ENCODE results near the gene TXLNG.
"Not testable (repeated sequence)": the region's sequence is repeated elsewhere in the genome, so short reads cannot be mapped to it uniquely, and the experiment has no call there.

TXLNG gene
- total RNA-seq, result 93.2 to 189 reads per million in 2 experiments

GRCh38 chrX:16786139-16786790 is at the start of gene TXLNG:
TSS of gene TXLNG (plus strand) at chrX:16786466. CDS start at chrX:16786488, 22 bp downstream.
- peak; percentile 95 for DNase-seq (ENCODE audit: low read depth)

GRCh38 chrX:16737024-16737423 is 49.2 kb upstream of the TXLNG start:
- DNase-seq (ENCODE audit: low read depth), result no peak

- no peak for DNase-seq (ENCODE audit: low read depth)
Measured at GRCh38 chrX:16739574-16739973, 46.7 kb upstream of the TXLNG start.

- DNase-seq (ENCODE audit: low read depth), result no peak
Measured at GRCh38 chrX:16743604-16744325, 42.5 kb upstream of the TXLNG start.

GRCh38 chrX:16745102-16745501 is 41.2 kb upstream of the TXLNG start:
- no peak for DNase-seq (ENCODE audit: low read depth)

GRCh38 chrX:16745659-16746058 is 40.6 kb upstream of the TXLNG start:
- no peak for DNase-seq (ENCODE audit: low read depth)

- DNase-seq (ENCODE audit: low read depth), result no peak
Measured at GRCh38 chrX:16748425-16748824, 37.8 kb upstream of the TXLNG start.

GRCh38 chrX:16750136-16750535 is 36.1 kb upstream of the TXLNG start:
- DNase-seq (ENCODE audit: low read depth), result no peak

GRCh38 chrX:16754019-16754418 is 32.2 kb upstream of the TXLNG start:
- DNase-seq (ENCODE audit: low read depth), result no peak

GRCh38 chrX:16756724-16757123 is 29.5 kb upstream of the TXLNG start:
- no peak for DNase-seq (ENCODE audit: low read depth)

- not testable (repeated sequence) for DNase-seq (ENCODE audit: low read depth)
Measured at GRCh38 chrX:16761500-16761899, 24.8 kb upstream of the TXLNG start.

- no peak for DNase-seq (ENCODE audit: low read depth)
Measured at GRCh38 chrX:16762579-16762978, 23.7 kb upstream of the TXLNG start.

- no peak for DNase-seq (ENCODE audit: low read depth)
Measured at GRCh38 chrX:16765594-16765993, 20.7 kb upstream of the TXLNG start.

GRCh38 chrX:16770970-16771482 is 15.2 kb upstream of the TXLNG start:
- DNase-seq (ENCODE audit: low read depth), result no peak

GRCh38 chrX:16771483-16772398 is 14.5 kb upstream of the TXLNG start:
- DNase-seq (ENCODE audit: low read depth), result no peak

GRCh38 chrX:16772460-16772859 is 13.8 kb upstream of the TXLNG start:
- no peak for DNase-seq (ENCODE audit: low read depth)

- no peak for DNase-seq (ENCODE audit: low read depth)
Measured at GRCh38 chrX:16774746-16775145, 11.5 kb upstream of the TXLNG start.

GRCh38 chrX:16778545-16778944 is 7.7 kb upstream of the TXLNG start:
- no peak for DNase-seq (ENCODE audit: low read depth)

- DNase-seq (ENCODE audit: low read depth), result no peak
Measured at GRCh38 chrX:16778993-16779392, 7.3 kb upstream of the TXLNG start.

GRCh38 chrX:16779815-16780214 is 6.5 kb upstream of the TXLNG start:
- DNase-seq (ENCODE audit: low read depth), result not testable (repeated sequence)

GRCh38 chrX:16783452-16783851 is 2.8 kb upstream of the TXLNG start:
- no peak for DNase-seq (ENCODE audit: low read depth)

GRCh38 chrX:16784440-16784839 is 1.8 kb upstream of the TXLNG start:
- not testable (repeated sequence) for DNase-seq (ENCODE audit: low read depth)
